ENCODE results near the gene KIFC3. TPM values are rescaled to one million over a fixed set of nuclear protein-coding genes. Genes with fewer than 3 reads are reported as not detected.

Gene KIFC3
- total and polyA plus RNA-seq, 2 of the 13 experiments (the other 11 are each of a cell fraction or from before 2014, with no cell fraction given): 42.1 to 45.3 TPM

- TF ChIP-seq, protein P1, sequence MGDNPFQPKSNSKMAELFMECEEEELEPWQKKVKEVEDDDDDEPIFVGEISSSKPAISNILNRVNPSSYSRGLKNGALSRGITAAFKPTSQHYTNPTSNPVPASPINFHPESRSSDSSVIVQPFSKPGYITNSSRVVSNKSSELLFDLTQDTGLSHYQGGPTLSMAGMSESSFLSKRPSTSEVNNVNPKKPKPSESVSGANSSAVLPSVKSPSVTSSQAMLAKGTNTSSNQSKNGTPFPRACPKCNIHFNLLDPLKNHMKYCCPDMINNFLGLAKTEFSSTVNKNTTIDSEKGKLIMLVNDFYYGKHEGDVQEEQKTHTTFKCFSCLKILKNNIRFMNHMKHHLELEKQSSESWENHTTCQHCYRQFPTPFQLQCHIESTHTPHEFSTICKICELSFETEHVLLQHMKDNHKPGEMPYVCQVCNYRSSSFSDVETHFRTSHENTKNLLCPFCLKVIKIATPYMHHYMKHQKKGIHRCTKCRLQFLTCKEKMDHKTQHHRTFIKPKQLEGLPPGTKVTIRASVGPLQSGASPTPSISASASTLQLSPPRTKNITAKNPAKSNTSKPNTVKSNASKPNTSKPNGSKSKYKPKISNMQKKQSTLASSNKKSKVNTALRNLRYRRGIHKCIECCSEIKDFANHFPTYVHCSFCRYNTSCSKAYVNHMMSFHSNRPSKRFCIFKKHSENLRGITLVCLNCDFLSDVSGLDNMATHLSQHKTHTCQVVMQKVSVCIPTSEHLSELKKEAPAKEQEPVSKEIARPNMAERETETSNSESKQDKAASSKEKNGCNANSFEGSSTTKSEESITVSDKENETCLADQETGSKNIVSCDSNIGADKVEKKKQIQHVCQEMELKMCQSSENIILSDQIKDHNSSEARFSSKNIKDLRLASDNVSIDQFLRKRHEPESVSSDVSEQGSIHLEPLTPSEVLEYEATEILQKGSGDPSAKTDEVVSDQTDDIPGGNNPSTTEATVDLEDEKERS (CRISPR knock-in tag; IDR thresholded peaks at IDR 0.05): no peak
- peak; percentile 14; the same call in 1 of the 2 replicates for TF ChIP-seq ZNF343 (CRISPR knock-in tag; IDR thresholded peaks at IDR 0.05)
- no peak for TF ChIP-seq ZNF354B (CRISPR knock-in tag; IDR thresholded peaks at IDR 0.05)
Measured at GRCh38 chr16:57809276-57810196, 7.2 kb upstream of the KIFC3 start (continued).

DNA sequence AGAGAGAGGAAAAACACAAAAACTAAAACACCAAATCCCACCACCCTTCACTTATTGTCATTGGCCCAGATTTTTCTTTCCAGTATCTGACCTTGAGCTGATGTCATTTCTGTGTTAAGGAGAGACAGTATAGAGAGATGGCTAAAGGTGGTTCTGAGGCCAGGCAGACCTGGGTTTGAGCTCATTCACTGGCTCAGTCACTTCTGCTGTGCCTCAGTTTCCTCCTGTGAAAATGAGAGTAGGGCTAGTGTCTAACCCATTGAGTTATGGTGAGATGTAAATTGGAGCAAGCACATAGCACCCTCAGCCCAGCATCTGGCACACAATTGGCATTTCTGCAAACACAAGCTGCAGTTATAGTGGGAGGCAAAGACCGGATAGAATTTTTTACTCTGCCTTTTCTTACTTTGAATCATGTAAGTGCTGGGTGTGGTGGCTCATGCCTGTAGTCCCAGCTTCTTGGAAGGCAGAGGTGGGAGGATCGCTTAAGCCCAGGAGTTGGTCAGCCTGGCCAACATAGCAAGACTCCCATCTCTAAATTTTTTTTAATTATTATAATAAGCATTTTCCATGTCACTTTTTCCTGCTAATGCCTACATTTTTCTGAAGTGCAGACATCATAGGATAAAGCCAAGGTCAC lies 6.4 kb upstream of the KIFC3 start:
- FAIRE-seq: no peak
- Histone ChIP-seq H3K4me2 (ENCODE audit: low read depth, low read length) (peak overlapping the region; percentile 68), H3K9me3 (ENCODE audit: low read length) (no peaks in the 10 kb centered on the region), H3K9ac (ENCODE audit: insufficient read depth, low read depth, low read length) (peak overlapping the region; percentile 18; the same call in 1 of the 2 replicates), H3K4me3 (replicated peaks in 1 of 3; ENCODE audit: insufficient read depth in 1 of 3, low read depth in 2 of 3, low read length in 3 of 3) (peak overlapping the region in 2 of 3 experiments; percentile 31 to 56; a peak in 3 of 6 replicates), H2AFZ (ENCODE audit: low read length) (no peak overlapping the region), H3K79me2 (ENCODE audit: insufficient read depth, low read length) (no peaks in the 10 kb centered on the region), H3K27ac (ENCODE audit: extremely low read length, insufficient read depth, low read length) (peak overlapping the region; percentile 20), H4K20me1 (ENCODE audit: insufficient read depth, low read length) (no peaks in the 10 kb centered on the region), H3K36me3 (replicated peaks in 1 of 2; ENCODE audit: control insufficient read depth in 1 of 2, insufficient read depth in 2 of 2, low read length in 2 of 2) (no peaks in the 10 kb centered on the region), H3K4me1 (ENCODE audit: insufficient read depth, low read length) (peaks cover 88% of the 10 kb centered on the region), H3K27me3 (ENCODE audit: control insufficient read depth in 1 of 2, insufficient read depth in 2 of 2, low read length in 2 of 2) (no peaks in the 10 kb centered on the region)
- in situ Hi-C loops (cut with HindIII; ENCODE audit: extremely low pct_ligation_motif_present, low pct_unique_long_range_greater_than_20kb) (no loop called here), intact Hi-C loops (cut with micrococcal nuclease; ENCODE audit: unreplicated experiment) (no loop called here)
- POLR2A ChIA-PET: interaction anchor here (0.8 to 3.3 kb wide), 7 partner anchors 11 to 192 kb away, joined by 3 to 18 read pairs (median 4); partner anchors contain the start of genes KATNB1 and USB1
- CTCF ChIA-PET (ENCODE audit: low intra/inter-chr PET ratio, low total read pairs): no interaction called here
- TF ChIP-seq, protein P2, sequence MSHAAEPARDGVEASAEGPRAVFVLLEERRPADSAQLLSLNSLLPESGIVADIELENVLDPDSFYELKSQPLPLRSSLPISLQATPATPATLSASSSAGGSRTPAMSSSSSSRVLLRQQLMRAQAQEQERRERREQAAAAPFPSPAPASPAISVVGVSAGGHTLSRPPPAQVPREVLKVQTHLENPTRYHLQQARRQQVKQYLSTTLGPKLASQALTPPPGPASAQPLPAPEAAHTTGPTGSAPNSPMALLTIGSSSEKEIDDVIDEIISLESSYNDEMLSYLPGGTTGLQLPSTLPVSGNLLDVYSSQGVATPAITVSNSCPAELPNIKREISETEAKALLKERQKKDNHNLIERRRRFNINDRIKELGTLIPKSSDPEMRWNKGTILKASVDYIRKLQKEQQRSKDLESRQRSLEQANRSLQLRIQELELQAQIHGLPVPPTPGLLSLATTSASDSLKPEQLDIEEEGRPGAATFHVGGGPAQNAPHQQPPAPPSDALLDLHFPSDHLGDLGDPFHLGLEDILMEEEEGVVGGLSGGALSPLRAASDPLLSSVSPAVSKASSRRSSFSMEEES (CRISPR knock-in tag; IDR thresholded peaks at IDR 0.05): no peak
- TF ChIP-seq ZNF501 (CRISPR knock-in tag; IDR thresholded peaks at IDR 0.05): 0 out of 2 replicates have a peak, but pooled peaks have one; percentile 12
- peak; percentile 73 for TF ChIP-seq ZNF121 (CRISPR knock-in tag; IDR thresholded peaks at IDR 0.05)
- ATAC-seq: no peak
- no TSS peak for BruUV-seq (replicated peaks)
- no peak for DNase-seq (ENCODE audit: low spot score)
- WGBS (ENCODE audit: low lambda C conversion rate): 47% methylated on average over 2 of the region's 2 CpGs

Measured in HepG2 (cell line).